Kidney glomerular epithelial cell (primary cell): ENCODE results near the gene MOV10.

Source experiments
- DNase-seq: peaks from one replicate; lab custom pipeline; 2025; lab: John Stamatoyannopoulos, UW

The MOV10 gene

DNA sequence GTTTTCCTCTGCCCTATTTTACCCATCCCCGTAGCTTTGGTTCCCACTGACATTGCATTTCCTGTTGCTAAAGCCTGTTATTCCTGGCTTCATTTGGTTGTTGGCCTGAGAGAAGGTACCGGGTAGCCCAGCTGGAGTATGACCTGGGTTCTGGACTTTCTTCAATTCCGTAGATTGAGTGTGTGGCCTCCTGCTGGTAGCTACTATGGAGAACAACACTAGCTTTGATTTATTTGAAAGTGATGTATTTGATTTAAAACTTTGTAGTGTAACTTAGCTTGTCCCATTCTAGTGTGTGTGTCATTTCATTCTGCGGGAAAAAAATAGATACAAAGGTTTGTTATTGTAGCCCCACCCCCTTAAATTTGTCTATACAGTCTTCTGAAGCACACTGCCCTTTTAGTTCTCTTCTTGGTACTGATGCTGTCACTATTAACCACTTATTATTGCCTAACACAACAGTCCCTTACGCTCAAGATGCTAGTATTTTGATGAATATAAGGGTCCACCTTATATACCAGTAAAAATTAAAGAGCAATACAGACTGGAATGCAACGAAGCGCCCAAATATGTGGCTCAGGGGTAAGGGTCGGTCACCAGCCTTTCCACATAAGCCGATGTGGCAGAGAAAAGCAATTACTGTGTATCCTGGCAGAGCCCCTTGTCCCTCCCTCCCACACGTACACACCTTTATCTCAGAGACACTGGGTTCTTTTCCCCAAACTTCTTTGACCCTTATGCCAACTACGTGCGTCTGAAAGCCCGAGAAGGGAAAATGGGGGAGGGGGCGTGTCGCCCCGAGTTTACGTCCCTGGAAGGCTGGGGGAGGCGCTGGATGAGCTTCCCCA is 643 bp upstream of the MOV10 start:
- peak; percentile 58 for DNase-seq

DNA sequence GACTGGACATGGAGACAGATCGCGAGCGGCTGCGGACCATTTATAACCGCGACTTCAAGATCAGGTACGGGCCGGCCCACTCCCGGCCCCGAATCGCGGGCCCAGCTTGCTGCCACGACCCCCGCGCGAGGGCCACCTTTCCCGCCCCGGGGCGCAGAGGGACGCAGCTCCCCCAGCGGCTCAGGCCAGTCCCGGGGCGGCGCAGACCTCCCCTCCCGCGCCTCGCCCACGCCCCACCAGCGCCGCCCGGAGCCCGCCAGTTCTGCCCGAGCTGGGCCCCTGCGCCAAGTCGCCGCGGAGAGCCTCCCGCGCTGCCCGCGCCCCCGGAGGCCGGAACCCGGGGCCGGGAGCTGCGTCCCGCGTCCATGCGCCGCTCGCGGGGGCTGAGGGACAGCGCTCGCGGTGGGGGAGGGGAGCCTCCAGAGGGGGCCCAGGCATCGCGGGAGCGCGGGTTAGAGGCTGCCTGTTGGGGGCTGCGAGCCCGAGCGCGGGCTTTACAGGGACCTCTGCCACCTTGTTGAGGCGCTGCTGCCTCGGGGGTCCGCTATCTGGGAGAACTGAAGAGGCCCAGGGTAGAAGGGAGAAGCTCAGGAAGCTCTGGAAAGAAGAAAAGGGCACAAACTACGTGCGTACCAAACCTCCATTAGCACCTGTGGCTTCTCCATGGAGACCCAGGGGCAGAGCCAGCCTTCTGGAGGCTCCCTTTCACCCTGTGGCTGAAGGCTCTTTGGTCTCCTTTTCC is 698 bp downstream of the MOV10 start:
- DNase-seq = no peak

DNA sequence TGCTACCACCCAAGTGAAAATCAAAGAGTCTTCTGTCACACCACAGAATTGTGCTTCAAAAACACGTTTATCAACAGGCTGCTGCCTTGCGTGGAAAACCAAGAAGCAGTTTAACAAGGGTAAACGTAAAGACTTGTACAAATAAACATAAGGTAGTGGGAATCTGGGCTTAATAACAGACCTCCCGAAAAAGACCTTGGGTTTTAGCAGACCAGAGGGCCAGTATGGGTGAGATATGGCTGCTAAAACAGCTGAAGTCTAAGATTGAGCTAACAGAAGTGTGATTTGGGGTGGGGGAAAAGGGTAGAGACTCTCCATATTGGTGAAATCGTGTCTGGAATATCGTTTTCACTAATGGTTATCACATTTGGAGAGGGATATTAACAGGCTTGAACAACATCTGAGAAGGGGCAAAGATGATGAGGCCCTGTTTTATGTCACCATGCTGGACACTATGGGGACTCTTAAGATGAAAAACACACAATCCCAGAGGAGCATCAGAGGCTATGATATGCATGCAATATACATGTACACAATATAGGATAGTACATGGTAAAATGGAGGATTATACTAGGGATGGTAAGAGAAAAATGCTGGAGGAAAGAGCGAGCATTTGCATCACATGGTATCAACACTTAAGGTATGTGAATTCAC is 1.4 kb downstream of the MOV10 start:
- no peak for DNase-seq

DNA sequence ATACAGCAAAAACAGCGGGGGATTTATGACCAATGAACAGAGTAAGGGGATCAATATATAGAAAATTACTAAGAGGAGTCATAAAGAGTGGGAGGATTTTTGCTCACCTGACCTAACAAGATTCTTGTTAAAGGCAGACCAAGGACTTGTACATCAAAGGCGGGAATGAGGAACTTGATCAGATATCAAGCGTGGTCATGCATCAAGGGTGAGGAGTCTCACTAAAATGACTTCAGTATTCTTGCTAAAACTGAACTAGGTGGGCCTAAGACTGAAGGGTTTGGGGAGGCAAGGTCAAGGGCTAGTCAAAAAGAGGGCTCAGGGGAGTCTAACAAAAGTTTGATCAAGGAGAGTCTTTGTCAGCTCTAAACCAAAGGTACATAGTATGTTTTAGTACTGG is 2.1 kb downstream of the MOV10 start:
- no peak for DNase-seq

DNA sequence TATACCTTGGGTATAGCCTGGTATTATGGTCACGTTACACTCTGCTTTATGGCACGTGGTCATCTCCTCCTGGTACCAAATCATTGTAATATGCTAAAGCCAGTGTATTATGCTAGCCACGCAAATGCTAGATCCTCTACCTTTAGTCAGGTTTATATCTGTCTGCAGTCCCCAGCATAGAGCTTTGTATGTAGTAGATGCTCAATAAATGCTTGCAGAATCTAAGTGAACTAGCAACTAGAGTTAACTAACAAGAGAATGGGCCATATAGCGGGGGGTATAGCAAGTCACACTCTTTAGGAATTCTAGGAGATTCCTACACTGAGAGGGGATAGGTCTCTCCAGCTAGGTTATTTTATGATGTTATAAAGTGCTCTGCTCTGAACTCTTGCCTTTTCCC is 3.0 kb downstream of the MOV10 start:
- no peak for DNase-seq

DNA sequence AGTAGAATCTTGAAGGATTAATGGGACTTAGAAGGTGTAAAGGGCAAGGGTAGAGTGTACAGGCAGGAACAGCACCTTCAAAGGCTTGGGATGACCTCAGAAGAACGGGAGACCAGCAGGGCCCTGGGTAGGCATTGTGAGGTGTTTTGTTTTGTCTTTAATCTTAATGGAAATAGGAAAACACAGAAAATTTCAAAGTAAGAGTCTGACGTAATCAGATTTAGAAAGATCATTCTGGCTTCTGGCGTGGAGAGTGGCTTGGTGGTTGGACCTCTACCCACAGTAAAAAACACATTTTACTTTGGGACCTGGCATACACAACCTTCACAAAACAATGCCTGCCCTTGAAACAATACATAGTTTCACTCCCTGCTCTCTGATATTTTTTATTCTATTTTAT is 4.1 kb downstream of the MOV10 start:
- DNase-seq = no peak

DNA sequence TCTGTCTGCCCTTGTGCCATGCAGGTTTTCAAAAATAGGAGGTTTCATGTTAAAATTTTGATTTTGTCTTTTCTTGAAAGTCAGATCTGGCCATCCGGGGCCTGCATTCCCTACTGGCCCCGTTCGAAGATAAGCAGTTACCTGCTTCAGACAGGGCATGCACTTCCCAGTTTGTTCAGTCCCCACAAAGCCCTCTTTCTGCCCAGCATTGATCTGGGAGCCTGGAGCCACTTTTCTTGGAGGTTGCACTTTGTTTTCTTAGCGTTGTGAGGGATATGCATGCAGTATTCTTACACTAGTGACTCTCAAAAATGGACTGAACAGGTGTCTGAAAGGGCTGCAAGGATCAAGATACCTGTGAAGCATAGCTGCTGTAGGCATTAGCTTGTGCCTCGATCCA is 11.5 kb downstream of the MOV10 start:
- DNase-seq = no peak

DNA sequence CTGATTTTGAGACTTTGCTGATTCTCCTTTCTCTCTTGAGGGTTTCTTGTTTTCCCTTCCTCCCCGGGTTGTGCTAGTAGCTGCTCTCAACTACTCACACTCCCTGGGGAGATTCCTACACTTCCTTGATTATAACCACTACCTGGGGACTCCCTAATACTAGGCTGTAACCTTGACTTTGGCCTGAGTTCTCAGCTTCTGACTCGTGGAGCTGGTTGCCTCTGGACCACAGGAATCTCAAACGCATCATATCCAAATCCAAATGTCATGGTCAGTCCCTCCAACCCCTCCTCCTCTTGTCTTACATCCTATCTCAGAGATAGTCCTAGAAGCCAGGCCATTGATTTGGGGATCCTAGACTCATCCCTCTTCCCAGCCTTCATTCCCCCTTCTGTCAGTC is 12.0 kb downstream of the MOV10 start:
- DNase-seq = no peak

DNA sequence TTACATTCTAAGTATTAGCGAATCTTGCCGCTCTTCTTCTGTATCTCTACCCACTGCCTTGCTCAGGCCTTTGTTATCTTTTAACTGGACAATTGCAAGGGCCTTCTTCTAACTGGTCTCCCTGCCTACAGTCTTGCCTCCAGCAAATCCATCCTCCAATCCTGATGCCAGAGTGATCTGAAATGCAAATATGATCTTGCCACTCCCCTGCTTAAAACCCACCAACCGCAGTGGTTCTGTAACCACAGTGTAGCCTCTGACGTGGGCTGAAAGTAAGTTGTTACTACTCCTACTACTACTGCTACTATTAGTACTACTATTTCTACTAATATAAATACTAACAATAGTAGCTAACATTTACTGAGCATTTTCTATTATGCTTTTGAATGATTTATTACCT is 12.4 kb downstream of the MOV10 start:
- no peak for DNase-seq

DNA sequence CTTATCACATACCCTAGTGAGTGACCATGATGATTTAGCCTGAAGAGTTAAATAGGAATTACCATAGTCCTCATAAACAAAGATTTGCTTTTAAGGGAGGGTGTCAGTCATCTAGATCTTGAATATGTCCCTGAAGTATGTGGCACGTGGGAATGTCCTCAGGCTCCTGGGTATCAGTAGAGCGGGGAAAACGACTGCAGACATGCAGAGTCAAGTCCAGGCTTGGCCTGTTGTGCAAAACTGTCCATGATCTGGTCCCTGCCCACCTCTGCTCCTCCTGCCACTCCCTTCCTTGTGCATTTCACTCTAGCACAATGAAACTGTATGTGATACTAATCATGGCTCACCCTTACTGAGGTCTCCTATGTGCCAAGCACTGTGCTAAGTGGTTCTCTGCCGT is 12.9 kb downstream of the MOV10 start:
- DNase-seq = no peak

DNA sequence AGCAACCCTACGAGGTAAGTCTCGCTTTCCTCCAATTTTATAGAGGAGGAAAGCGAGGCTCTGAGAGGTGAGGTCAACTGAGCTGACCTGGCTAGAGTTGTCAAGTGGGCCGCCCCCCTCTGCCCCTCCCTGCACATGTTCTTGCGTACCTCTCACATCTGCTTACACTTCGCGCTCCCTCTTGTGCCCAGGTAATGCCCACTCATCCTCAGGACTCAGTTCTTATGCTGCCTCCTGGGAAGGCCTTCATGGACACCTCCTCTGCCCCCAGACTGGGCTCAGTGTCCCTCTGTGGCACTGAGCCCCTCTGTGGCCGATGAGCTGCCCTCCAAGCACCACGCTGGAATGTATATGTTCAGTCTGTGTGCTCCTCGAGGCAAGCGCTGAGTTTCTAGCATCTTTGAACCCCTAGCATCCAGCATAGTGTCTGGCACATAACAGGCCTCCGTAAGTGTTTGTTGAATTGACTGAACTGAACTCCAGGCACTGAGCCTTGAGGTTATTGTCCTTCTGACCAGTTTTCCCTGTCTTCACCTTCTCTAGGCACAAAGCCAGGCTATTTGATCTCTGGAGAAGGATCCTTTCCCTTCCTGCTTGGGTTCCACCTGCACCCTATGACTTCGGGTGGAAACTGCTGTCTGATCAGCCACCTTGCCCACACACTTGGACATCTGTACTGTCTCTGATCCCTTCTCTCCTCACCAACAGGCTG is 13.5 kb downstream of the MOV10 start:
- DNase-seq = no peak

DNA sequence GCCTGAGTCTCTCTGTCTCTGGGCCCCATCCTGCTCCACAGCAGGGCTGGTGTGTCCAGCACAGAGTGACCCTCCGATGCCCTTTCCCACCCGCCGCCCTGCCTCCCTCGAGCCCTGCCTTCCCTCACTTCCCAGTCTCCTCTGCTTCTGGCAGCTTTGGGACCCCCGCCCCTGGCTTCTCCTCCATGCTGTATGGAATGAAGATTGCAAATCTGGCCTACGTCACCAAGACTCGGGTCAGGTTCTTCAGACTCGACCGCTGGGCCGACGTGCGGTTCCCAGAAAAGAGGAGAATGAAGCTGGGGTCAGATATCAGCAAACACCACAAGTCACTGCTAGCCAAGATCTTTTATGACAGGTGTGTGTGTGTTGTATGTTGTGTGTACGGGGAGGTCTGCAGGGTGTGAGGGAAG is 14.3 kb downstream of the MOV10 start:
- no peak for DNase-seq

DNA sequence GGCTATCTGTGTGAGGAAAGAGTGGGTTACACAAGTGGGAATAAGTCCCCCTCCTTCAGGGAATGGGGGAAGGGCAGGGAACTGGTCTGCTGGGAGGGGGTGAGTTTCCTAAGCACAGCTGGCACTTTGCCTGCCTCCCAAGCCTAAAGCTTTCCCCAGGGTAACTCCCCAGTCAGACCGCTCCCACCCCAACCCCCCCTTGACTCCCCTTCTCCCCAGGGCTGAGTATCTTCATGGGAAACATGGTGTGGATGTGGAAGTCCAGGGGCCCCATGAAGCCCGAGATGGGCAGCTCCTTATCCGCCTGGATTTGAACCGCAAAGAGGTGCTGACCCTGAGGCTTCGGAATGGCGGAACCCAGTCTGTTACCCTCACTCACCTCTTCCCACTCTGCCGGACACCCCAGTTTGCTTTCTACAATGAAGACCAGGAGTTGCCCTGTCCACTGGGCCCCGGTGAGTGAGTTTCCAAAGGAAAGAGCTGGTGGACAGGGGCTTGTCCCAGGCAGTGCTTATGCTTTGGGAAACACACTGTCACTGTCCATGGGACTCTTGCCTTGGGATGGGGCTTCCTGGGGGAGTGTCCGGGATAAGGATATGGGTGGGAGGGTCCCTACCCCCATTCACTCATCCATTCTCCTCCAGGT is 14.9 kb downstream of the MOV10 start:
- no peak for DNase-seq

DNA sequence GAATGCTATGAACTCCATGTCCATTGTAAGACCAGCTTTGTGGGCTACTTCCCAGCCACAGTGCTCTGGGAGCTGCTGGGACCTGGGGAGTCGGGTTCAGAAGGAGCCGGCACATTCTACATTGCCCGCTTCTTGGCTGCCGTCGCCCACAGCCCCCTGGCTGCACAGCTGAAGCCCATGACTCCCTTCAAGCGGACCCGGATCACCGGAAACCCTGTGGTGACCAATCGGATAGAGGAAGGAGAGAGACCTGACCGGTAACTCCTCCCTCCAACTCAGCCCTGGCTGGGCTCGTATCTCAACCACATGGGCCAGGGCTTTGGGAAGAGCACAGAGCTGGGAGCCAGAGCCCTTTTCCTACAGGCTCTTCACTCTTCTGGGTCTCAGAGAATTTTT is 15.4 kb downstream of the MOV10 start:
- no peak for DNase-seq

DNA sequence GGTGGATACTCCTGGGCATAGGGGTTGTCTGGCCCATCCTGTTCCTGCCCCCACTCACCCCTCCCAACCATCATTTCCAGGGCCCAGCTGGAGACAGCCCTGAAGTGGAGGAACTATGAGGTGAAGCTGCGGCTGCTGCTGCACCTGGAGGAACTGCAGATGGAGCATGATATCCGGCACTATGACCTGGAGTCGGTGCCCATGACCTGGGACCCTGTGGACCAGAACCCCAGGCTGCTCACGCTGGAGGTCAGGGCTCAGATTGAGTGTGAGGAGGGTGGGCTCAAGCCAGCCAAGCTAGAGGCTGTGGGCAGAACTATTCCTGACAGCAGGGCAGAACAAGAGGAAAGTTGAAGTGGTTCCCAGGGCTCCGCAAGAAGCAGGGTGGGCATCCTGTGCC is 18.2 kb downstream of the MOV10 start:
- no peak for DNase-seq

DNA sequence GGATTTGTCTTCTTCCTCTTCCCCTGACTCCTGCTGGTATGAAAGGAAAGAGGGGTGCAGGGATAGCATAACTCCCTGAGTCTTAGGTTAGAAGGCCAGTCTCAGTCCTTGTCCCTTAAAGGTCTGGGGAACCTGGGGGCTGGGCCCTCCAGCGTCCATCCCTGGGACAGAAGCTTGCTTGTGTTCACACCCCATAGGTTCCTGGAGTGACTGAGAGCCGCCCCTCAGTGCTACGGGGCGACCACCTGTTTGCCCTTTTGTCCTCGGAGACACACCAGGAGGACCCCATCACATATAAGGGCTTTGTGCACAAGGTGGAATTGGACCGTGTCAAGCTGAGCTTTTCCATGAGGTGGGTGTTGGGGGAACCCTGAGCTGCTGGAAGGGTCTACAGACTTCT is 19.4 kb downstream of the MOV10 start:
- DNase-seq = no peak

DNA sequence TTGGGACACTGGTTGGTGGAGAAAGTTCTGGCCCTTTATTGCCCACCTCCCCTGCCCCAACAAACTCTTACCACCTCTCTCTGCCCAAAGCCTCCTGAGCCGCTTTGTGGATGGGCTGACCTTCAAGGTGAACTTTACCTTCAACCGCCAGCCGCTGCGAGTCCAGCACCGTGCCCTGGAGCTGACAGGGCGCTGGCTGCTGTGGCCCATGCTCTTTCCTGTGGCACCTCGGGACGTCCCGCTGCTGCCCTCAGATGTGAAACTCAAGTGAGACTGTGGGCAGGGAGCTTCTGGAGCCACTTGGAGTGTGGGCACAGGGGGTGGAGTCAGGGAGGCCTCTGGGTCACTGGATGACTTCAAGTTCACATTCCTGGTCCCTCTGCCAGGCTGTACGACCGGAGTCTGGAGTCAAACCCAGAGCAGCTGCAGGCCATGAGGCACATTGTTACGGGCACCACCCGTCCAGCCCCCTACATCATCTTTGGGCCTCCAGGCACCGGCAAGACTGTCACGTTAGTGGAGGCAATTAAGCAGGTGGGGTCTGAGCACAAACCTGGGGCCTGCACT is 20.0 kb downstream of the MOV10 start:
- no peak for DNase-seq

DNA sequence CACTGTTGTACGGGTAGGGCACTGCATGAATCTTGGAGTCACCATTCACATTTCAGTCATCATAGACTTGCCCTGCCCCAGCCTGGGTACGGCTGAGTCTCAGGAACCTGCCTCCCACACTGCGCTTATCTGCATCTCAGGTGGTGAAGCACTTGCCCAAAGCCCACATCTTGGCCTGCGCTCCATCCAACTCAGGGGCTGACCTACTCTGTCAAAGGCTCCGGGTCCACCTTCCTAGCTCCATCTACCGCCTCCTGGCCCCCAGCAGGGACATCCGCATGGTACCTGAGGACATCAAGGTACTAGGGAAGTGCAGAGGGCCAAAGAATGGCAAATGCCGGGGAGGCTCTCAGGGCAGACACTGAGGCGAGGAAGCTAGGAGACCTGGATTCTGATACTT is 20.8 kb downstream of the MOV10 start:
- no peak for DNase-seq

DNA sequence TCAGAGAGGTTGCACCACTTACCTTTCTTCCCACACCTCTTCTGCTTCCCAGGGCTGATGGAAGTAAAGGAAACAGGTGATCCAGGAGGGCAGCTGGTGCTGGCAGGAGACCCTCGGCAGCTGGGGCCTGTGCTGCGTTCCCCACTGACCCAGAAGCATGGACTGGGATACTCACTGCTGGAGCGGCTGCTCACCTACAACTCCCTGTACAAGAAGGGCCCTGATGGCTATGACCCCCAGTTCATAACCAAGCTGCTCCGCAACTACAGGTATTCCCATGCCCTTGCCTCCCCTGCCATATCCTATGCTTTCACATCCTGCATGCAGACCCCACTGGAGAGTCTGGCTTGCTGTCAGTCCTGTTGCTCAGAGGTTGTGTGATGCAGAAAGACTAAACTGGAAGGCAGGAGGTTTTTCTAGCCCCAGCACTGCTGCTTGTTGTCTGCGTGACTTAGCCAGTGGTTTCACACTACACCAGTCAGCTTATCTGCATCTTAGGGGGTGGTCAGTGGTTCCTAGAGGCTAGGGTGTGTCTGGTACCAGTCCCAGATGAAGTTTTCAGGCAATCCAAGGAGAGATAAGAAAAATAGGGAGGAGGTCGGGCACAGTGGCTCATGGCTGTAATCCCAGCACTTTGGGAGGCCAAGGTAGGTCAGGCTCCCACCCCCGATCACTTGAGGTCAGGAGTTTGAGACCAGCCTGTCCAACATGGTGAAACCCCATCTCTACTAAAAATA is 22.3 kb downstream of the MOV10 start:
- no peak for DNase-seq

DNA sequence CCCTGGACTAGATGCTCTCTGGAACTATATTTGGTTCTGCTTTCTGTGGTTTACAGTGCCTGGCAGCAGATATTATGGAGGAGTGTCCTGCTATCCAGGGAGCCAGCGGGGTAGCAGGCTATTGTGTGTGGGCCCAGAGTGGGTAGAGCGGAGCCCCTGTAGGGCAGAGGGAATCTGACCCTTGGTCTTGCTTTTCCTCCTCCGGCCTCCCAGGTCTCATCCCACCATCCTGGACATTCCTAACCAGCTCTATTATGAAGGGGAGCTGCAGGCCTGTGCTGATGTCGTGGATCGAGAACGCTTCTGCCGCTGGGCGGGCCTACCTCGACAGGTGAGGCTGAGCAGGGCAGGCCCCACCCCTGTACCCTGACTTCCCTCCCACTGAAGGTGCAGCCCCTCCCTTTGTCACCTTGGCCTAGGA is 23.3 kb downstream of the MOV10 start:
- DNase-seq = no peak
